Gastroesophageal sphincter (tissue), 4 donors: Measurements from ENCODE around the gene MAU2. TPM values are rescaled to one million over a fixed set of nuclear protein-coding genes. Genes with fewer than 3 reads are reported as not detected.
A peak's percentile ranks its signal among the peaks of the same experiment; 100 is the strongest.

Experiments used
- ATAC-seq: fragments of 150-250 bp; one replicate; pipeline ENCODE4 v1.9.1; 2016; ENCODE audit warnings: mild to moderate bottlenecking, moderate library complexity
- H3K27ac ChIP-seq, 4 donors: fragments of 200-600 bp; sonication (generic) in 3 of 4; 1 replicate in 3 of 4; 2 replicates in 1 of 4; pipeline ENCODE4 v1.5.1; 2016 to 2019
- H3K27me3 ChIP-seq: fragments of 200-600 bp; sonication (generic); one replicate; pipeline ENCODE4 v1.5.1; 2019
- H3K36me3 ChIP-seq, 2 donors: fragments of 200-600 bp; sonication (generic); one replicate each; pipeline ENCODE4 v1.5.1; 2019; ENCODE audit warnings: control low read depth in 1 of 2
- H3K4me1 ChIP-seq, 3 donors: fragments of 200-600 bp; sonication (generic); 1 replicate in 2 of 3; 2 replicates in 1 of 3; pipeline ENCODE4 v1.5.1; 2016 to 2019; ENCODE audit warnings: control low read depth in 2 of 3
- H3K4me3 ChIP-seq, 2 donors: fragments of 200-600 bp; sonication (generic); one replicate each; pipeline ENCODE4 v1.5.1; 2019; ENCODE audit warnings: mild to moderate bottlenecking in 1 of 2, moderate library complexity in 1 of 2
- H3K9me3 ChIP-seq, 3 donors: fragments of 200-600 bp; sonication (generic); one replicate each; pipeline ENCODE4 v1.5.1; 2017 to 2019; ENCODE audit warnings: control low read depth in 2 of 3
- EP300 ChIP-seq: sonication (generic); formaldehyde crosslinking; IDR thresholded peaks from one replicate; pipeline ENCODE4 v1.6.1; 2017; ENCODE audit warnings: antibody characterized with exemption, mild to moderate bottlenecking
- POLR2A ChIP-seq, 2 donors: fragments of 450-650 bp; IDR thresholded peaks; one replicate each; pipeline ENCODE4 v1.6.1; 2017; ENCODE audit warnings: antibody characterized with exemption in 2 of 2, mild to moderate bottlenecking in 2 of 2, moderate library complexity in 1 of 2
- POLR2AphosphoS5 ChIP-seq: sonication (generic); formaldehyde crosslinking; IDR thresholded peaks from one replicate; pipeline ENCODE4 v1.6.1; 2017; ENCODE audit warnings: antibody characterized with exemption
- WGBS, 2 donors: methylation state at CpG; one replicate each; pipeline ENCODE4 v1.1.5; 2018; ENCODE audit warnings: low coverage in 1 of 2; 5-methylcytosine and 5-hydroxymethylcytosine counted together
- total RNA-seq, 4 donors: library from RNA; depleted of rRNA; stranded (reverse); fragments of >200 nt; gene quantifications; one replicate each; pipeline ENCODE4 v1.1.0, GENCODE V29; 2016
- TF ChIP-seq, protein P1 (sequence below), 4 experiments: fragments of 200-600 bp in 2 of 4; fragments of 450-650 bp in 2 of 4; sonication (generic) in 1 of 4; IDR thresholded peaks; one replicate each; pipeline ENCODE4 v1.5.1; 2017 to 2019; ENCODE audit warnings: antibody characterized with exemption in 4 of 4, mild to moderate bottlenecking in 2 of 4, moderate library complexity in 2 of 4

Gene MAU2
- total RNA-seq, 4 donors from 2014 or later, result 17.9 to 46.5 (median 39.0) TPM

DNA sequence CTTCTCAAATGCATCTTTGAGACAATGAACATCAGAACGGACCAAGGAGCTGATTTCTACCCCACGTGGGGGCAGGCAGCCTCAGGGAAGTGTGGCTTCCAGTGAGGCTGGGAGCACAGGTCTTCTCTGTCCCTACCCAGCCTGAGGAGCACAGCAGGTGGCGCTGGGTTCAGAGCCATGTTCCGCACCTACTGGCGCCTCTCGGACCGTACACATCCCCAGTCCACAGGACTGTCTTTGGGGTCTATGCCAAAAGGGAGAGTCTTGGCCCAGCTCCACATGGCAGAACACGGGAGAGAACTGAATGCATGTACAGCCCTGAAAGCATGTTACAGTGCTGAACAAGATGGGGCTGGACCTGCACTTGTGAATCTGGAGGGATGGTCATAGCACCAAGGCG is 22.9 kb upstream of the MAU2 start:
- Histone ChIP-seq H3K9me3 (peaks cover 0 to 3% (median 0%) of the 10 kb centered on the region in 3 donors), H3K4me3 (no peak overlapping the region), H3K4me1 (no peaks in the 10 kb centered on the region), H3K27ac (no peak overlapping the region), H3K36me3 (peaks cover 0 to 85% of the 10 kb centered on the region in 2 donors), H3K27me3 (no peaks in the 10 kb centered on the region)
- 35% methylated on average over 5 of the region's 9 CpGs; no CpG with 5 or more reads in 1 of the 2 donors for WGBS, 2 donors
- ATAC-seq, result no peak
- no peak for TF ChIP-seq EP300
- TF ChIP-seq, protein P1, sequence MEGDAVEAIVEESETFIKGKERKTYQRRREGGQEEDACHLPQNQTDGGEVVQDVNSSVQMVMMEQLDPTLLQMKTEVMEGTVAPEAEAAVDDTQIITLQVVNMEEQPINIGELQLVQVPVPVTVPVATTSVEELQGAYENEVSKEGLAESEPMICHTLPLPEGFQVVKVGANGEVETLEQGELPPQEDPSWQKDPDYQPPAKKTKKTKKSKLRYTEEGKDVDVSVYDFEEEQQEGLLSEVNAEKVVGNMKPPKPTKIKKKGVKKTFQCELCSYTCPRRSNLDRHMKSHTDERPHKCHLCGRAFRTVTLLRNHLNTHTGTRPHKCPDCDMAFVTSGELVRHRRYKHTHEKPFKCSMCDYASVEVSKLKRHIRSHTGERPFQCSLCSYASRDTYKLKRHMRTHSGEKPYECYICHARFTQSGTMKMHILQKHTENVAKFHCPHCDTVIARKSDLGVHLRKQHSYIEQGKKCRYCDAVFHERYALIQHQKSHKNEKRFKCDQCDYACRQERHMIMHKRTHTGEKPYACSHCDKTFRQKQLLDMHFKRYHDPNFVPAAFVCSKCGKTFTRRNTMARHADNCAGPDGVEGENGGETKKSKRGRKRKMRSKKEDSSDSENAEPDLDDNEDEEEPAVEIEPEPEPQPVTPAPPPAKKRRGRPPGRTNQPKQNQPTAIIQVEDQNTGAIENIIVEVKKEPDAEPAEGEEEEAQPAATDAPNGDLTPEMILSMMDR (IDR thresholded peaks at IDR 0.05), result peak in 1 of 4 experiments; percentile 9

DNA sequence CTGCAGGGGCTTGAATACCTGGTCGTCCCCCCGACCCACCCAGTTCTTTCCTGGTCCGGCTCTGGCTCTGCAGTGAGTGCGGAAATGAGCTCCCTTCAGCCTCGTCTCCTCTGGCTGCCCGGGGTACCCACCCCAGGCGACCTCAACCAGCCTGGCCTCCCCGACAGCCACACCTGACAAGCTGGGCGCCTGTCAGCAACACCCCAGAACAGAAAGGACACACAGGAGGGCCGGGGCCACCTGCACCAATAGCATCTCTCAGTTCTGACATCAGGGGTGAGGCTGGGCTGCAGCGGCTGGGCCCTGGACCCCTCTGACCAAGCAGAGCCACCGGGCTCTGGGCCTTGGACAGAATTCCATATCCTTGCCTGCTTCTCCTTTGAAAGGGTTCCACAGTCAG is 20.0 kb upstream of the MAU2 start:
- H3K36me3 ChIP-seq, result peaks cover 0 to 86% of the 10 kb centered on the region in 2 donors
- H3K4me3 ChIP-seq, result no peak overlapping the region
- TF ChIP-seq POLR2AphosphoS5 (no peak), POLR2A (IDR thresholded peaks at IDR 0.05) (no peak), EP300 (no peak)
- TF ChIP-seq, protein P1 (IDR thresholded peaks at IDR 0.05), result no peak
- WGBS, 2 donors, result 80% methylated on average over 1 of the region's 12 CpGs; no CpG with 5 or more reads in 1 of the 2 donors
- H3K27ac ChIP-seq, result no peak overlapping the region
- H3K9me3 ChIP-seq, result no peaks in the 10 kb centered on the region
- H3K27me3 ChIP-seq, result no peaks in the 10 kb centered on the region
- no peaks in the 10 kb centered on the region for H3K4me1 ChIP-seq
- ATAC-seq, result no peak

DNA sequence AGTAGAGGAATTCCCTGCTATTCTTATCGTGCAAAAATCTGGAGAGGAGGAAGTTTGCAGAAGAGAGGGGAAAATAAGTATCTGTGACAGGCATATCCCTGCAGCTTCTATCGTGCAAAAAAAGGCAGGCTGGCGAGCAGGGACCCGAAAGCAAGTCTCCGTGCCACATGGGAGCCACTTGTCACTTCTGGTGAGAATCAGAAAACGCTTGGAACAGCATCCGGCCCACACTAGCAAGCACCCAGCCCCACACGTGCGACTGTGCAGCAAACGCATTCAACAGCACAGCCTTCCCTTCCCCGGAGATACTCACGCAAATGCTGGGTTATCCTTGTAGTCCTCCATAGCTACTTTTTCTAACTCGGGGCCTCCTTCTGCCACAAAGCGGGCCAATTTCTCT is 17.2 kb upstream of the MAU2 start:
- H3K9me3 ChIP-seq, result no peaks in the 10 kb centered on the region
- H3K27me3 ChIP-seq, result no peaks in the 10 kb centered on the region
- H3K27ac ChIP-seq, result no peak overlapping the region
- no peaks in the 10 kb centered on the region for H3K4me1 ChIP-seq
- peaks cover 0 to 90% of the 10 kb centered on the region in 2 donors for H3K36me3 ChIP-seq
- no peak for ATAC-seq
- no peak overlapping the region for H3K4me3 ChIP-seq
- no peak for TF ChIP-seq POLR2A (IDR thresholded peaks at IDR 0.05)
- 80% methylated on average over 4 of the region's 14 CpGs; no CpG with 5 or more reads in 1 of the 2 donors for WGBS, 2 donors

DNA sequence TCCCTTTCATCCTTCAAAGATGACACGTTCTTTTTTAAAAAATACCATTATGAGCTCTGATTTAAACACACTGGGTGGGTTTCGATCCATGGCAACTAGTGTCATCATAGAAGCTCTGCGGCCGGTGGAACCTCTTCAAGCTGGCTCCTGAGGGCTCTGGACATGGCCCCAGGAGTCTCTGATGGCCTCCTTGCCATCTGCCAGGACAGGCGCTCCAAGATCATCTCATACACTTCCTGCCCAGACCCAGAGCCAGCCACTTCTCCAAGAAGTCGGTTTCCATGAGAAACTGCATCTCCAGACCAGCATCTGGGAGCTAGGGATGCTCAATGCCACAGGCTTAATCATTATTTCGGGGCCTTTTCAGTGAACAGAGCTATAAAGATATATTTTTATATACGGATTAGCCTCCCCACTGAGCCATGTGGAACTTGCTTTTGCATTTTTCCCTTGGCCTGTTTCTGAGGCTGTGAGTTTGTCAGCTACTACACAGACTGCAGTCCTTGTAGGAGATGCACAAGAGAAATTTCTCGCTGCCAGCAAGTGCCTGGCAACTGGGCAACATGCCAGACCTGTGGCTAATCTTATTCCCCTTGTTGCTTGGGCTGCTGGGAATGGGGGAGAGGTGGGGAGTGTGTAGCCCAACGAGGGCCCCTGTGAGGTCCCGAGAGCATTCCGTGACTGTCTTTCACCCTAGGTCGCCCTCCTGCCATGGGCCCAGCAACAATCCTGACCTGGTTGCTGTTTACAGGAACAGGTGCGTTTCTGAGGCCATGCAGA is 16.3 kb upstream of the MAU2 start:
- H3K4me1 ChIP-seq, result no peaks in the 10 kb centered on the region
- no peak overlapping the region for H3K4me3 ChIP-seq
- ATAC-seq, result no peak
- no peak overlapping the region for H3K27ac ChIP-seq
- H3K27me3 ChIP-seq, result no peaks in the 10 kb centered on the region
- no peaks in the 10 kb centered on the region for H3K9me3 ChIP-seq
- TF ChIP-seq, protein P1 (IDR thresholded peaks at IDR 0.05), result no peak
- TF ChIP-seq POLR2A (IDR thresholded peaks at IDR 0.05) (no peak), EP300 (no peak), POLR2AphosphoS5 (no peak)
- WGBS, 2 donors, result 81 to 92% methylated on average over 5 to 7 of the region's 14 CpGs
- peaks cover 0 to 99% of the 10 kb centered on the region in 2 donors for H3K36me3 ChIP-seq

DNA sequence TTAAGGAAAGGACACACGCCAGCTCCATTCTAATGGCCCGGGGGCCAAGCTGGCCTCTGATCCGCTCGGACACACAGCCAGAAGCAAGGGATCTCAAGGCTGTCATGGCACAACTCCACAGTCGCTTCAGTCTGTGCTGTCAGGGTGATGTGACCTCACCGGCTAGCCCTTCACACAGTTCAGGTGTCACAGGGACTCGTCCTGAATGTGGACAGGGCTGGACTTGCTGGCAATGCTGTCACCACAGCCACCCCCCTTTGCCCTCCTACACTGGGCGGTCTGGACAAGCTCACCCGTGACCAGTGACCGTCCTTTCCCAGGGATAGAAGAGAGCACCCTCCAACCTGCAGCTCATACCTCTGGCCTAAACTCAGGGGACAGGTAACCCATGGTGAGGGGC is 15.6 kb upstream of the MAU2 start:
- no peaks in the 10 kb centered on the region for H3K27me3 ChIP-seq

More for the DNA sequence above, 15.6 kb upstream of the MAU2 start:
- no peak for ATAC-seq
- H3K4me1 ChIP-seq, result no peaks in the 10 kb centered on the region
- WGBS, 2 donors, result no CpG with 5 or more reads among the region's 10 CpGs
- H3K4me3 ChIP-seq, result no peak overlapping the region
- H3K27ac ChIP-seq, result no peak overlapping the region
- no peaks in the 10 kb centered on the region for H3K9me3 ChIP-seq
- TF ChIP-seq POLR2A (IDR thresholded peaks at IDR 0.05) (no peak), POLR2AphosphoS5 (no peak), EP300 (no peak)
- TF ChIP-seq, protein P1 (IDR thresholded peaks at IDR 0.05), result no peak
- peaks cover 0 to 100% of the 10 kb centered on the region in 2 donors for H3K36me3 ChIP-seq
